Measurements from ENCODE around the gene ACVR1B. TPM values are rescaled to one million over a fixed set of nuclear protein-coding genes. Genes with fewer than 3 reads are reported as not detected.

ACVR1B gene
- total and polyA plus RNA-seq, 2 of the 8 experiments (the other 6 are each of a cell fraction or from before 2014, with no cell fraction given): 16.0 to 19.2 TPM

GRCh38 chr12:52014567-52015530 lies 63.4 kb downstream of the ACVR1B start:
- CTCF ChIA-PET (ENCODE audit: partially characterized antibody): interaction anchor here (0.6 to 38.2 kb wide), 8 partner anchors 10 to 1113 kb away, joined by 3 to 1249 read pairs (median 4); partner anchors contain the start of genes ATG101, NR4A1, SMIM41 and TAMALIN
- TF ChIP-seq SUZ12 (IDR thresholded peaks at IDR 0.05; ENCODE audit: low read length): 0 out of 2 replicates have a peak, but pooled peaks have one; percentile 39
- TF ChIP-seq HDAC6 (IDR thresholded peaks at IDR 0.05; ENCODE audit: low read depth, low read length): no peak
- no peak for TF ChIP-seq NANOG (IDR thresholded peaks at IDR 0.05; ENCODE audit: insufficient read depth, low read depth, low read length, poor library complexity, severe bottlenecking)
- TF ChIP-seq MAFK (IDR thresholded peaks at IDR 0.05; ENCODE audit: low read depth, low read length): no peak
- TF ChIP-seq CBX5 (IDR thresholded peaks at IDR 0.05; ENCODE audit: low read depth, low read length): no peak
- TF ChIP-seq, protein P1, sequence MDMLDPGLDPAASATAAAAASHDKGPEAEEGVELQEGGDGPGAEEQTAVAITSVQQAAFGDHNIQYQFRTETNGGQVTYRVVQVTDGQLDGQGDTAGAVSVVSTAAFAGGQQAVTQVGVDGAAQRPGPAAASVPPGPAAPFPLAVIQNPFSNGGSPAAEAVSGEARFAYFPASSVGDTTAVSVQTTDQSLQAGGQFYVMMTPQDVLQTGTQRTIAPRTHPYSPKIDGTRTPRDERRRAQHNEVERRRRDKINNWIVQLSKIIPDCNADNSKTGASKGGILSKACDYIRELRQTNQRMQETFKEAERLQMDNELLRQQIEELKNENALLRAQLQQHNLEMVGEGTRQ (IDR thresholded peaks at IDR 0.05; ENCODE audit: low read length): no peak
- no peak for TF ChIP-seq BCL11A (IDR thresholded peaks at IDR 0.05; ENCODE audit: low read depth in 2 of 2, low read length in 2 of 2)
- TF ChIP-seq, protein P2, sequence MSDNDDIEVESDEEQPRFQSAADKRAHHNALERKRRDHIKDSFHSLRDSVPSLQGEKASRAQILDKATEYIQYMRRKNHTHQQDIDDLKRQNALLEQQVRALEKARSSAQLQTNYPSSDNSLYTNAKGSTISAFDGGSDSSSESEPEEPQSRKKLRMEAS (IDR thresholded peaks at IDR 0.05): peak; percentile 85; the same call in 1 of the 2 replicates

More at GRCh38 chr12:52014567-52015530, 63.4 kb downstream of the ACVR1B start:
- H3K9ac ChIP-seq (replicated peaks in 1 of 4; ENCODE audit: extremely low read depth in 1 of 4, low read depth in 3 of 4, low read length in 3 of 4): peak overlapping the region in 1 of 4 experiments; percentile 43; a peak in 1 of 7 replicates
- no peak overlapping the region for H2BK20ac ChIP-seq (ENCODE audit: low read length)
- 6% methylated on average over 60 of the region's 93 CpGs; no CpG with 5 or more reads in 1 of the 2 experiments for WGBS, 2 experiments (ENCODE audit: extremely low coverage in 1 of 2, insufficient coverage in 1 of 2, insufficient read length in 1 of 2, insufficient replicate concordance in 2 of 2, low coverage in 1 of 2, low lambda C conversion rate in 2 of 2, missing lambda C conversion rate in 1 of 2)
- no peak overlapping the region for H4K5ac ChIP-seq (ENCODE audit: insufficient read length, low read depth, low read length)
- no peaks in the 10 kb centered on the region for H3K79me2 ChIP-seq (ENCODE audit: control insufficient read depth in 1 of 2, insufficient read depth in 2 of 2, low read length in 2 of 2)
- H3K36me3 ChIP-seq (ENCODE audit: control insufficient read depth in 2 of 4, insufficient read depth in 4 of 4, low read length in 3 of 4): no peaks in the 10 kb centered on the region; a peak in 1 of 8 replicates
- H4K91ac ChIP-seq (replicated peaks; ENCODE audit: insufficient read length, low read length): no peak overlapping the region
- no peak overlapping the region for H2BK15ac ChIP-seq (ENCODE audit: low read length)
- H3K4me2 ChIP-seq (ENCODE audit: insufficient read depth in 1 of 2, low read depth in 2 of 2, low read length in 2 of 2): peak overlapping the region; percentile 38 to 74
- H3K4ac ChIP-seq (replicated peaks; ENCODE audit: insufficient read length, low read depth, low read length): no peak overlapping the region
- H3K9me3 ChIP-seq (ENCODE audit: insufficient read depth in 2 of 2, low read depth in 1 of 2, low read length in 1 of 2): no peaks in the 10 kb centered on the region
- H3K27me3 ChIP-seq (replicated peaks in 1 of 4; ENCODE audit: control insufficient read depth in 3 of 4, extremely low read depth in 1 of 4, insufficient read depth in 3 of 4, low read length in 3 of 4): peaks cover 1 to 44% (median 24%) of the 10 kb centered on the region in 4 experiments
- no peak overlapping the region for H2BK12ac ChIP-seq (ENCODE audit: low read depth, low read length)
- no peak overlapping the region for H3K14ac ChIP-seq (ENCODE audit: insufficient read length)
- no peak overlapping the region; the same call in 1 of the 2 replicates for H2AFZ ChIP-seq (ENCODE audit: low read length)
- H3K23me2 ChIP-seq (ENCODE audit: low read depth, low read length): no peaks in the 10 kb centered on the region; the same call in 1 of the 2 replicates
- H2AK5ac ChIP-seq (ENCODE audit: low read depth, low read length): 0 out of 2 replicates have a peak overlapping the region, but pooled peaks have one; percentile 39
- H3K27ac ChIP-seq (ENCODE audit: low read depth, low read length): no peak overlapping the region
- H2BK5ac ChIP-seq (ENCODE audit: low read depth, low read length): no peak overlapping the region; the same call in 1 of the 2 replicates
- peak overlapping the region; percentile 69; the same call in 1 of the 2 replicates for H4K8ac ChIP-seq (ENCODE audit: extremely low read depth, insufficient read depth, low read length)
- no peaks in the 10 kb centered on the region for H3K79me1 ChIP-seq (ENCODE audit: low read depth, low read length)
- H3K18ac ChIP-seq (ENCODE audit: extremely low read depth, low read length): no peak overlapping the region
- H2BK120ac ChIP-seq (replicated peaks; ENCODE audit: low read depth, low read length): no peak overlapping the region
- DNase-seq (ENCODE audit: low read depth in 1 of 2, low spot score in 2 of 2) (peak in 1 of 2 experiments; percentile 66), FAIRE-seq (no peak)
- peaks cover 0 to 3% of the 10 kb centered on the region in 2 experiments for H4K20me1 ChIP-seq (replicated peaks in 1 of 2; ENCODE audit: control insufficient read depth in 1 of 2, insufficient read depth in 2 of 2, low read length in 2 of 2)
- H3K23ac ChIP-seq (ENCODE audit: insufficient read length): no peak overlapping the region
- H3K4me1 ChIP-seq (replicated peaks in 1 of 4; ENCODE audit: control insufficient read depth in 3 of 4, insufficient read depth in 4 of 4, low read length in 3 of 4): peaks cover 5 to 26% (median 18%) of the 10 kb centered on the region in 4 experiments
- H3K4me3 ChIP-seq (ENCODE audit: extremely low read depth in 1 of 4, insufficient read depth in 2 of 4, low read depth in 3 of 4, low read length in 4 of 4): peak overlapping the region; percentile 6 to 55 (median 20)
- POLR2A ChIA-PET (ENCODE audit: partially characterized antibody): interaction anchor here (0.6 to 4.3 kb wide), 3 partner anchors 10 to 89 kb away, joined by 3 to 31 read pairs (median 3); partner anchors contain the start of gene TAMALIN
- H3K56ac ChIP-seq (replicated peaks; ENCODE audit: insufficient read length, low read depth, low read length): no peak overlapping the region
